Endothelial cell of umbilical vein (primary cell): Measurements from ENCODE around the gene DCAF4.

Source experiments
- CTCF ChIP-seq, 2 donors: IDR thresholded peaks; 1 replicate in 1 of 2; 2 replicates in 1 of 2; pipeline ENCODE4 v1.5.1; 2011; ENCODE audit warnings: low read length in 2 of 2, mild to moderate bottlenecking in 2 of 2, moderate library complexity in 2 of 2, control low read depth in 1 of 2, inconsistent platforms in 1 of 2, low read depth in 1 of 2; ENCODE audit not compliant: insufficient read depth in 1 of 2; ENCODE audit errors: extremely low read depth in 1 of 2
- EZH2 ChIP-seq: IDR thresholded peaks from 2 replicates; pipeline ENCODE4 v1.6.1; 2012; ENCODE audit warnings: borderline replicate concordance, low read depth, mild to moderate bottlenecking, moderate library complexity, low read length, inconsistent platforms; ENCODE audit not compliant: severe bottlenecking
- JUN ChIP-seq: IDR thresholded peaks from 2 replicates; pipeline ENCODE4 v1.6.1; 2011; ENCODE audit warnings: borderline replicate concordance, low read depth; ENCODE audit not compliant: insufficient read length, insufficient read depth
- MAX ChIP-seq: IDR thresholded peaks from 2 replicates; pipeline ENCODE4 v1.6.1; 2011; ENCODE audit not compliant: insufficient read depth, insufficient read length
- POLR2A ChIP-seq: IDR thresholded peaks from 2 replicates; pipeline ENCODE4 v1.6.1; 2012; ENCODE audit warnings: low read depth, mild to moderate bottlenecking, control low read depth, low read length

- TF ChIP-seq CTCF (IDR thresholded peaks at IDR 0.05; ENCODE audit: extremely low read depth in 1 of 2, insufficient read depth in 1 of 2, low read depth in 1 of 2, low read length in 2 of 2) (no peak), JUN (no peak), MAX (no peak), POLR2A (no peak), EZH2 (no peak)
These were observed 82.2 kb downstream of the DCAF4 start for GRCh38 chr14:73008501-73008900.
